PFSK-1 (cell line): ENCODE results near the gene FDXACB1.

Experiments used
- FOXP2 ChIP-seq: optimal IDR thresholded peaks from 2 replicates; pipeline ENCODE3; 2011; ENCODE audit warnings: borderline replicate concordance, control low read depth, inconsistent platforms; ENCODE audit not compliant: insufficient read depth; ENCODE audit errors: extremely low read length, extremely low read depth
- POLR2AphosphoS5 ChIP-seq: IDR thresholded peaks from 2 replicates; pipeline ENCODE4 v1.6.1; 2012; ENCODE audit warnings: low read depth, mild to moderate bottlenecking, control low read depth, low read length, moderate library complexity
- SIN3A ChIP-seq: IDR thresholded peaks from 2 replicates; pipeline ENCODE4 v1.6.1; 2012; ENCODE audit warnings: mild to moderate bottlenecking, low read length, moderate library complexity, borderline replicate concordance; ENCODE audit not compliant: insufficient read depth
- TAF1 ChIP-seq: IDR thresholded peaks from 2 replicates; pipeline ENCODE4 v1.6.1; 2012; ENCODE audit warnings: low read length, control low read depth, borderline replicate concordance; ENCODE audit not compliant: insufficient read depth
- TF ChIP-seq, protein P1 (sequence below), 2 experiments: IDR thresholded peaks; 2 replicates each; pipeline versions ENCODE4 v1.6.1 to v1.8.0; 2011 to 2012; ENCODE audit warnings: low read depth in 2 of 2, low read length in 2 of 2, control low read depth in 1 of 2, inconsistent platforms in 1 of 2, mild to moderate bottlenecking in 1 of 2, moderate library complexity in 1 of 2; ENCODE audit not compliant: insufficient read depth in 1 of 2

FDXACB1 gene

DNA sequence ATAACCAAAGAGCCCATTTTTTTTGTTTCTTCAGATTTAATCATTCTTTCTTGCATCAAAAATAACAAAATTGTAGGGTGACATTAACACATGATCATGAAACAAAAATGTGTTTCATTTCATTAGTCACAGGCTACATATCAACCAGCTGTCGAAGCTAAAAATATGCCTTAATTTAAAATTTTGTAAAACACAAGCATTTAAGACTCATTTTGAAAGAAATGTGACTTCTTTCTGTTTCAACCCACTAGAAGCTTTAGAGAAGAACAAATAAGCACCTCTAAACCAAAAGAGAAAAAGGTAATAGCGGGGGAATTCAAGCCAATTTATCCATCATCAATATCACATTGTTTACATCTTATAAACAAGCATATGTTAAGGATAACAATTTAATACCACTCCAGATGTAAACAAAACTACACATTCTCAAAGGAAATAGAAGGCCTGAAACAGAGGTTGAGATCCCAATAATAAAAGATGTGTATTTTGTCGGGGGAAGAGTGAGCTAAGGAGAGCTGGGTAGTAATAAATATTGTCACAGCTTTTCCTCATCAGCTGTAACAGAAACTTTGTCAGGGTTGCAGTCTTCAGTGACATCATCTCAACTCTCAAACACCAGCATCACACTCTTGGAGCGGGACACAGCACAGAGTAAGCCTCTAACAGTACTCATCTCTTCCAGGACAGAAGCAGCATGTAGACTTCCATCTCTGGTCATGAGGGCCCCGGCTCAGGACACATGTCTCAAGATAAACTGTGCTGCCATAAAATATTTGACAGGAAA is 49.6 kb downstream of the FDXACB1 start:
- no peak for TF ChIP-seq POLR2AphosphoS5
- TF ChIP-seq FOXP2: no peak
- TF ChIP-seq, protein P1, sequence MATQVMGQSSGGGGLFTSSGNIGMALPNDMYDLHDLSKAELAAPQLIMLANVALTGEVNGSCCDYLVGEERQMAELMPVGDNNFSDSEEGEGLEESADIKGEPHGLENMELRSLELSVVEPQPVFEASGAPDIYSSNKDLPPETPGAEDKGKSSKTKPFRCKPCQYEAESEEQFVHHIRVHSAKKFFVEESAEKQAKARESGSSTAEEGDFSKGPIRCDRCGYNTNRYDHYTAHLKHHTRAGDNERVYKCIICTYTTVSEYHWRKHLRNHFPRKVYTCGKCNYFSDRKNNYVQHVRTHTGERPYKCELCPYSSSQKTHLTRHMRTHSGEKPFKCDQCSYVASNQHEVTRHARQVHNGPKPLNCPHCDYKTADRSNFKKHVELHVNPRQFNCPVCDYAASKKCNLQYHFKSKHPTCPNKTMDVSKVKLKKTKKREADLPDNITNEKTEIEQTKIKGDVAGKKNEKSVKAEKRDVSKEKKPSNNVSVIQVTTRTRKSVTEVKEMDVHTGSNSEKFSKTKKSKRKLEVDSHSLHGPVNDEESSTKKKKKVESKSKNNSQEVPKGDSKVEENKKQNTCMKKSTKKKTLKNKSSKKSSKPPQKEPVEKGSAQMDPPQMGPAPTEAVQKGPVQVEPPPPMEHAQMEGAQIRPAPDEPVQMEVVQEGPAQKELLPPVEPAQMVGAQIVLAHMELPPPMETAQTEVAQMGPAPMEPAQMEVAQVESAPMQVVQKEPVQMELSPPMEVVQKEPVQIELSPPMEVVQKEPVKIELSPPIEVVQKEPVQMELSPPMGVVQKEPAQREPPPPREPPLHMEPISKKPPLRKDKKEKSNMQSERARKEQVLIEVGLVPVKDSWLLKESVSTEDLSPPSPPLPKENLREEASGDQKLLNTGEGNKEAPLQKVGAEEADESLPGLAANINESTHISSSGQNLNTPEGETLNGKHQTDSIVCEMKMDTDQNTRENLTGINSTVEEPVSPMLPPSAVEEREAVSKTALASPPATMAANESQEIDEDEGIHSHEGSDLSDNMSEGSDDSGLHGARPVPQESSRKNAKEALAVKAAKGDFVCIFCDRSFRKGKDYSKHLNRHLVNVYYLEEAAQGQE (IDR thresholded peaks at IDR 0.05; ENCODE audit: insufficient read depth in 1 of 2, low read depth in 2 of 2, low read length in 2 of 2): no peak
- TF ChIP-seq SIN3A: no peak
- no peak for TF ChIP-seq TAF1

DNA sequence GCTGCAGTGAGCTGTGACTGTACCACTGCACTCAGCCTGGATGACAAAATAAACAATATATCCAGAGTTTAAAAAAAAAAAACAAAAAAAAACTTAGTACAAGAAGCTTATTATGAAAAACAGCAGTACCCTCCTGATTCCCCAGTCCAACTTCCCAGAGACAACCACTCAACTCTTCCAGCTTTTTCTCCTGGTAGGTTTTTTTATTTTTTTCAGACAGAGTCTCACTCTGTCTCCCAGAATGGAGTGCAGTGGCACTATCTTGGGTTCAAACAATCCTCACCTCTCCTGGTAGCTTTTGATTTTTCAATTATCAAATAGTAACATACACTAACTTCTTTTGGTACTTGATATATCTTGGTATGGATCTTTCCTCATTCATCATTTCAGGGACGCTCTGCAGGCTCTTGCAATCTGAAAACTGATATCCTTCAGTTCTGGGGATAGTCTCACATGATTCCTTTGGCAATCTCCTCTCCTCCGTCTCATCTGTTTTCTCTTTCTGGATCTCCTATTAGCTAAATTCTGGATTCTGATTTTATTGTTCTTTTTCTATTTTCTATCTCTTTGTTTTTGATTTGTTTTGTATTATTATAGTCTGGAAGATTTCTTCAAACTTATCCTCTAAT is 52.5 kb downstream of the FDXACB1 start:
- TF ChIP-seq POLR2AphosphoS5 (no peak), SIN3A (no peak), TAF1 (no peak), FOXP2 (no peak)
- TF ChIP-seq, protein P1 (IDR thresholded peaks at IDR 0.05; ENCODE audit: insufficient read depth in 1 of 2, low read depth in 2 of 2, low read length in 2 of 2): no peak
